ENCODE measurements around the gene GPR27. TPM values are rescaled to one million over a fixed set of nuclear protein-coding genes. Genes with fewer than 3 reads are reported as not detected.

The GPR27 gene
- total and polyA plus RNA-seq, 10 of the 15 experiments (the other 5 are each of a cell fraction or from before 2014, with no cell fraction given), result not detected

DNA sequence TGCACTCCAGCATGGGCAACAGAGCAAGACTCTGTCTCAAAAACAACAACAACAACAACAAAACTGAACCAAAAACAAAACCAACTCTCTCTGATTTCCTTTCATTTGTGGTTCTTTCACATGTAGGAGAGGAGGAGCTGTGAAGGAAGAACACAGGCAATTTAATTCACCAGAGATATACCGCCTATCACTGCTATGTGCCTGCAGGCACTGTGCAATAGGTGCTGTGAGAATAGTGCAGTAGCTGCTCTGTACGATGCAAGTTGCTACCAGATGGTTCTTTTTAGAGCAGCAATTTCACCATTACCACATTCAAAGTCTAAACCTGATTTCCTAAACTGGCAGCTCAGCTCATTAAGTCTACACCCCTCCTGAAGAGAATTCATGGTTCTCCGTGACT, 42.6 kb downstream of the GPR27 start (continued):
- TF ChIP-seq, protein P1, sequence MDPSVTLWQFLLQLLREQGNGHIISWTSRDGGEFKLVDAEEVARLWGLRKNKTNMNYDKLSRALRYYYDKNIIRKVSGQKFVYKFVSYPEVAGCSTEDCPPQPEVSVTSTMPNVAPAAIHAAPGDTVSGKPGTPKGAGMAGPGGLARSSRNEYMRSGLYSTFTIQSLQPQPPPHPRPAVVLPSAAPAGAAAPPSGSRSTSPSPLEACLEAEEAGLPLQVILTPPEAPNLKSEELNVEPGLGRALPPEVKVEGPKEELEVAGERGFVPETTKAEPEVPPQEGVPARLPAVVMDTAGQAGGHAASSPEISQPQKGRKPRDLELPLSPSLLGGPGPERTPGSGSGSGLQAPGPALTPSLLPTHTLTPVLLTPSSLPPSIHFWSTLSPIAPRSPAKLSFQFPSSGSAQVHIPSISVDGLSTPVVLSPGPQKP (IDR thresholded peaks at IDR 0.05; ENCODE audit: low read depth, low read length), result no peak
- TF ChIP-seq MYC (IDR thresholded peaks at IDR 0.05; ENCODE audit: insufficient read depth, insufficient read length, insufficient replicate concordance, low read length, severe bottlenecking) (no peak), ZSCAN29 (IDR thresholded peaks at IDR 0.05) (no peak), MEF2B (IDR thresholded peaks at IDR 0.05; ENCODE audit: partially characterized antibody, poor library complexity, severe bottlenecking) (no peak), EED (IDR thresholded peaks at IDR 0.05; ENCODE audit: low read depth) (no peak), TAF1 (IDR thresholded peaks at IDR 0.05; ENCODE audit: borderline replicate concordance, low read depth, low read length) (no peak), ASH2L (IDR thresholded peaks at IDR 0.05; ENCODE audit: borderline replicate concordance, low read depth) (no peak)
- TF ChIP-seq, protein P2, sequence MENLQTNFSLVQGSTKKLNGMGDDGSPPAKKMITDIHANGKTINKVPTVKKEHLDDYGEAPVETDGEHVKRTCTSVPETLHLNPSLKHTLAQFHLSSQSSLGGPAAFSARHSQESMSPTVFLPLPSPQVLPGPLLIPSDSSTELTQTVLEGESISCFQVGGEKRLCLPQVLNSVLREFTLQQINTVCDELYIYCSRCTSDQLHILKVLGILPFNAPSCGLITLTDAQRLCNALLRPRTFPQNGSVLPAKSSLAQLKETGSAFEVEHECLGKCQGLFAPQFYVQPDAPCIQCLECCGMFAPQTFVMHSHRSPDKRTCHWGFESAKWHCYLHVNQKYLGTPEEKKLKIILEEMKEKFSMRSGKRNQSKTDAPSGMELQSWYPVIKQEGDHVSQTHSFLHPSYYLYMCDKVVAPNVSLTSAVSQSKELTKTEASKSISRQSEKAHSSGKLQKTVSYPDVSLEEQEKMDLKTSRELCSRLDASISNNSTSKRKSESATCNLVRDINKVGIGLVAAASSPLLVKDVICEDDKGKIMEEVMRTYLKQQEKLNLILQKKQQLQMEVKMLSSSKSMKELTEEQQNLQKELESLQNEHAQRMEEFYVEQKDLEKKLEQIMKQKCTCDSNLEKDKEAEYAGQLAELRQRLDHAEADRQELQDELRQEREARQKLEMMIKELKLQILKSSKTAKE (IDR thresholded peaks at IDR 0.05; ENCODE audit: low read depth, poor library complexity, severe bottlenecking), result no peak
- TF ChIP-seq, protein P3, sequence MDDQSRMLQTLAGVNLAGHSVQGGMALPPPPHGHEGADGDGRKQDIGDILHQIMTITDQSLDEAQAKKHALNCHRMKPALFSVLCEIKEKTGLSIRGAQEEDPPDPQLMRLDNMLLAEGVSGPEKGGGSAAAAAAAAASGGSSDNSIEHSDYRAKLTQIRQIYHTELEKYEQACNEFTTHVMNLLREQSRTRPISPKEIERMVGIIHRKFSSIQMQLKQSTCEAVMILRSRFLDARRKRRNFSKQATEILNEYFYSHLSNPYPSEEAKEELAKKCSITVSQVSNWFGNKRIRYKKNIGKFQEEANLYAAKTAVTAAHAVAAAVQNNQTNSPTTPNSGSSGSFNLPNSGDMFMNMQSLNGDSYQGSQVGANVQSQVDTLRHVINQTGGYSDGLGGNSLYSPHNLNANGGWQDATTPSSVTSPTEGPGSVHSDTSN (IDR thresholded peaks at IDR 0.05; ENCODE audit: insufficient replicate concordance, low read depth, low read length), result no peak
